ENCODE measurements around the gene KIF16B.

KIF16B gene

DNA sequence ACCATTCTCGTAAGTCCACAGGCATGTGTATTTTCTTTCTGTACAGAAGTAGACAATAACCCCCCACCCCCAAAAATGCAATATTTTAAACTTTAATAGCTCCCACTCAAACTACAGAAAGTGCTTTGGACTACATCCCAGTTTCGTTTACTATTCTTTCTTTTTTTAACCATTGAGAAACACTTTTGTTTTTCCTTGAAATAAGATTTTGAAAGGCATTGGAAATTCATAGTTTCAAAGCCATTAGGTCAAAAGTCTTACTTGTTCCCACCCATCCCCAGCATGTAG, 140.0 kb downstream of the KIF16B start:
- TF ChIP-seq, protein P1, sequence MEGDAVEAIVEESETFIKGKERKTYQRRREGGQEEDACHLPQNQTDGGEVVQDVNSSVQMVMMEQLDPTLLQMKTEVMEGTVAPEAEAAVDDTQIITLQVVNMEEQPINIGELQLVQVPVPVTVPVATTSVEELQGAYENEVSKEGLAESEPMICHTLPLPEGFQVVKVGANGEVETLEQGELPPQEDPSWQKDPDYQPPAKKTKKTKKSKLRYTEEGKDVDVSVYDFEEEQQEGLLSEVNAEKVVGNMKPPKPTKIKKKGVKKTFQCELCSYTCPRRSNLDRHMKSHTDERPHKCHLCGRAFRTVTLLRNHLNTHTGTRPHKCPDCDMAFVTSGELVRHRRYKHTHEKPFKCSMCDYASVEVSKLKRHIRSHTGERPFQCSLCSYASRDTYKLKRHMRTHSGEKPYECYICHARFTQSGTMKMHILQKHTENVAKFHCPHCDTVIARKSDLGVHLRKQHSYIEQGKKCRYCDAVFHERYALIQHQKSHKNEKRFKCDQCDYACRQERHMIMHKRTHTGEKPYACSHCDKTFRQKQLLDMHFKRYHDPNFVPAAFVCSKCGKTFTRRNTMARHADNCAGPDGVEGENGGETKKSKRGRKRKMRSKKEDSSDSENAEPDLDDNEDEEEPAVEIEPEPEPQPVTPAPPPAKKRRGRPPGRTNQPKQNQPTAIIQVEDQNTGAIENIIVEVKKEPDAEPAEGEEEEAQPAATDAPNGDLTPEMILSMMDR (IDR thresholded peaks at IDR 0.05), result no peak

DNA sequence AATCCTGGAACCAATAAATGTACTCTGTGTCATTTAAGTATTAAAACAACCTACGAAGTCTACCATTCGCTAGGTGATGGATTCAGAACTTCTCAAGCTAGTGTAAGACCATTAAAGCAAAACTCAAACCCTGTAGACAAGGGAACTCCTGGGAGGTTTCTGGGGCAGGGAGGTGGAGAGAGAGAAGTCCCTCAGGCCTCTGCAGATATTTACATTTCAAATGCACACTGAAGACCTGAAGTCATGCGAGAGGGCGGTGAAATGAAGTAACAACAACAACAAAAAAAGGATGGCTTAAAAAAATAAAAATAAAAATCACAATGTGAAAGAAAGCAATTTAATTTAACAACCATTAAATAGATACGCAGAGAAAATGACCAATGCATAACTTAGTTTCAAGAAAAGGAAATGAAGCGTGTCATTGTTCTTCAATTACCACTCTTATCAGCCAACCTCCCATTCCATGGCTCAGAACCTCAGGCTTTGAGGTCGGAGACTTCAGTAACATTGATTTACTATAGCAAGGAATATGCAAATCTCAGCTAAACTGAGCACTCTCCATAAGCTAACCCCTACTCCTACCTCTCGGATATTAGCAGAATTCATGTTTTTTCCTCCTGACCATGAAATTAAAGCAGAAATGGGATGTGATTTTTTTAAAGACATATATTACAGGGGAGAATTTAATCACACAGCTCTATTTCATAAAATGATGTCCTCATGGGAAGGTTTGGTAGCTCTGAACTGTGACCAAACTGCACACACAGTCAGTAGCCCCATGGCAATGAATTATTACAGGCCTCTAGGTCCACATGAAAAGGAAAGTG, 140.6 kb downstream of the KIF16B start:
- TF ChIP-seq, protein P1 (IDR thresholded peaks at IDR 0.05), result no peak

DNA sequence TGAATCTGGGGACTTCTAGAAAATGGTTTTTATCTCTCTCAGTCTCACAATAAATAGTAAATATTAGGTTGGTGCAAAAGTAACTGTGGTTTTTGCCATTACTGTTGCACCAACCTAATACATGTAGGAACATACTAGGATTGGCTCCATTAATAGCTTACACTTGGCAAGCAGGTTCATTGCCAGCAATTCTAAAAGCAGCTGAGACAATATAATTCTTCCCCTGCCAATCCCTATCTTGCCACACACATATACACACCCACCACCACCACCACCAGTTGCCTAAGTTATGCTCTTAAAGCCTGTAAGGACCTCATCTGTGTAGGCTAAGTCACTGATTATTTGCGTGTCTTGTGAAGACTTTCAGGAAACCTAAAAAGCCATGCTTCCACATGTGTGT, 145.1 kb downstream of the KIF16B start:
- TF ChIP-seq, protein P1 (IDR thresholded peaks at IDR 0.05), result no peak

DNA sequence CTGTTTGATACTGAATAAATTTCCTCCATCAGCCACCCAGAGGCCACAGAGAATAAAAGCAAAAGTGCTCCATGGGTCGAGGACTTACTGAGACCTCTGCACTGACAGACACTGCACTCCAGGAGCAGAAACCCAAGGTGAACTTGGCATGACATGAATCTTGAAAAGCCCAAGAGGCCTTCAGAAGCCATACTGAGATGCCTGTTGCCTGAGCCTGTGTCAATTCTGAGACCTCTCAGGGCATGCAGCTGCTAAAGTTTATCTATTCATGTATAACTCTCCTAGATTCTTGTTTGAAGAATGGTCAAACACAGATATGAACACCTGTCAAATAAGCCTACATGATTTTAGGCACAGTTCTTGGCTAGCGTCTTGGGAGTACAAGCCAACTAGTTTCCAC, 145.7 kb downstream of the KIF16B start:
- TF ChIP-seq, protein P1 (IDR thresholded peaks at IDR 0.05), result no peak

GRCh38 chr20:16424780-16425179, 148.5 kb downstream of the KIF16B start:
- TF ChIP-seq, protein P1 (IDR thresholded peaks at IDR 0.05), result no peak

- TF ChIP-seq, protein P1 (IDR thresholded peaks at IDR 0.05), result no peak
Observed at GRCh38 chr20:16423311-16424212, 149.7 kb downstream of the KIF16B start.

DNA sequence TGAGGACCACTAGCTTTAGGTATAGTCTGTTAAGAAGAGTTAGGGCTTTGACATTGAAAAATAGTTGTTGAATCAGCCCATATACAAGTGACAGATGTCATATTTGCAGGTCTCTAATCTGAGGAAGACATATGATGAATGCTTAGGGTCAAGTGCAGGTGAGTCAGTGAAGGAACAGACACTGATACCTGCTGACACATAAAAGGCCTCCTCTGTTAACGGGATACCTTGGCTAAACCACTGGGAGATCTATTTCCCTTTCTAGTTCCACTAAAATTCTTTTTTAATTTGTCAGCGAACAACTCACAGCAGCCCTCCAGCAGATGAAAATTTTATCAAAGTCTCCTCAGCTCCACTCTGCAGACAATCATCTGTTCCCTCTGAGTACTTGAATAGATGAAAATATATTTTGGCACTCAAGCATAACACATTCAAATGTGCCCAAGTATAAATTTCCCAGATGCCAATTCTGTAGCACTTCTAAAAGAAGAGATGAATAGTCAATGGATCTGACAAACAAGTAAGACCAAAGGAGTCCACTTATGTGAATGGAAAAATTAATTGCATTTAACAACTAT, 154.0 kb downstream of the KIF16B start:
- TF ChIP-seq, protein P1 (IDR thresholded peaks at IDR 0.05), result no peak

All from LNCAP (cell line).